CD4-positive, alpha-beta T cell (primary cell): ENCODE data around the gene PTOV1. TPM values are rescaled to one million over a fixed set of nuclear protein-coding genes. Genes with fewer than 3 reads are reported as not detected.

ENCODE experiments used
- ATAC-seq: fragments of 200-7000 bp; cut with Tn5 transposase; one replicate; pipeline ENCODE4 v1.10.0; 2022; ENCODE audit warnings: mild to moderate bottlenecking; ENCODE audit not compliant: poor library complexity
- CTCF ChIA-PET: fragments of 350-600 bp; sonication (Branson Sonifier 250); formaldehyde crosslinking; loops from one replicate; lab custom pipeline; 2021; ENCODE audit warnings: antibody characterized with exemption, inconsistent platforms; lab: Charles Lee
- POLR2A ChIA-PET: fragments of 350-600 bp; sonication (Branson Sonifier 250); formaldehyde crosslinking; loops from one replicate; lab custom pipeline; 2021; ENCODE audit warnings: antibody characterized with exemption, inconsistent platforms; lab: Charles Lee
- DNase-seq, 14 experiments: peaks; one replicate each; pipeline ENCODE4 v3.0.0-alpha.2; 2013 to 2020; ENCODE audit warnings: mixed read lengths in 2 of 14
- H3K27ac ChIP-seq, 2 donors: one replicate each; pipeline versions ENCODE4 v1.5.1 to v1.7.0; 2013; ENCODE audit warnings: low read length in 2 of 2, low read depth in 1 of 2, mild to moderate bottlenecking in 1 of 2
- H3K27me3 ChIP-seq, 2 experiments: 1 replicate in 1 of 2; 2 replicates in 1 of 2; pipeline versions ENCODE4 v1.6.1 to v1.7.0; 2013; ENCODE audit warnings: low read length in 2 of 2, control low read depth in 1 of 2, mild to moderate bottlenecking in 1 of 2, moderate library complexity in 1 of 2; ENCODE audit not compliant: insufficient read depth in 2 of 2, control insufficient read depth in 1 of 2
- H3K36me3 ChIP-seq: one replicate; pipeline ENCODE4 v1.6.1; 2013; ENCODE audit warnings: low read length, control low read depth; ENCODE audit not compliant: insufficient read depth
- H3K4me1 ChIP-seq: one replicate; pipeline ENCODE4 v1.6.1; 2013; ENCODE audit warnings: low read length, control low read depth; ENCODE audit not compliant: insufficient read depth
- H3K4me3 ChIP-seq: one replicate; pipeline ENCODE4 v1.5.1; 2013; ENCODE audit warnings: mild to moderate bottlenecking, low read length, moderate library complexity
- H3K9me3 ChIP-seq, 2 experiments: 1 replicate in 1 of 2; 2 replicates in 1 of 2; pipeline versions ENCODE4 v1.6.1 to v1.7.0; 2013; ENCODE audit warnings: low read length in 2 of 2, mild to moderate bottlenecking in 2 of 2, control low read depth in 1 of 2, moderate library complexity in 1 of 2; ENCODE audit not compliant: control insufficient read depth in 1 of 2, insufficient read depth in 1 of 2
- H3K27ac Mint-ChIP-seq: one replicate; pipeline ENCODE4 v1.8.0; 2020; ENCODE audit warnings: mixed read lengths
- H3K27me3 Mint-ChIP-seq: one replicate; pipeline ENCODE4 v1.8.0; 2021; ENCODE audit warnings: mixed read lengths
- H3K36me3 Mint-ChIP-seq: one replicate; pipeline ENCODE4 v1.8.0; 2021; ENCODE audit warnings: low read depth, mixed read lengths
- H3K4me1 Mint-ChIP-seq: one replicate; pipeline ENCODE4 v1.8.0; 2021; ENCODE audit warnings: low read depth, mixed read lengths
- H3K4me3 Mint-ChIP-seq: one replicate; pipeline ENCODE4 v1.8.0; 2020; ENCODE audit warnings: mild to moderate bottlenecking, mixed read lengths
- H3K9me3 Mint-ChIP-seq: one replicate; pipeline ENCODE4 v1.8.0; 2020; ENCODE audit warnings: mixed read lengths
- CTCF ChIP-seq: fragments of 200-600 bp; IDR thresholded peaks from one replicate; pipeline ENCODE4 v1.8.0; 2022; ENCODE audit warnings: antibody characterized with exemption, mild to moderate bottlenecking
- intact Hi-C, 2 experiments: fragments of 100-400 bp; cut with DNase I in 1 of 2; cut with micrococcal nuclease in 1 of 2; formaldehyde crosslinking; loops; one replicate each; pipeline versions ENCODE4 v1.15.1 to v1.9.0; 2023 to 2025; cut with DNase I, micrococcal nuclease
- microRNA-seq: library from miRNA; unstranded; fragments of <30 nt; microRNA quantifications from one replicate; pipeline ENCODE4 v1.2.0, GENCODE V29; 2021; ENCODE audit warnings: borderline microRNAs expressed, borderline replicate concordance
- total RNA-seq, 174 experiments: library from RNA in 2 of 174; stranded (reverse) in 2 of 174; gene quantifications; one replicate each; pipeline ENCODE4 v1.2.3 and lab custom pipeline; 2021 to 2026

Gene PTOV1
- total RNA-seq, 2 experiments from 2014 or later = 127 to 134 TPM

DNA sequence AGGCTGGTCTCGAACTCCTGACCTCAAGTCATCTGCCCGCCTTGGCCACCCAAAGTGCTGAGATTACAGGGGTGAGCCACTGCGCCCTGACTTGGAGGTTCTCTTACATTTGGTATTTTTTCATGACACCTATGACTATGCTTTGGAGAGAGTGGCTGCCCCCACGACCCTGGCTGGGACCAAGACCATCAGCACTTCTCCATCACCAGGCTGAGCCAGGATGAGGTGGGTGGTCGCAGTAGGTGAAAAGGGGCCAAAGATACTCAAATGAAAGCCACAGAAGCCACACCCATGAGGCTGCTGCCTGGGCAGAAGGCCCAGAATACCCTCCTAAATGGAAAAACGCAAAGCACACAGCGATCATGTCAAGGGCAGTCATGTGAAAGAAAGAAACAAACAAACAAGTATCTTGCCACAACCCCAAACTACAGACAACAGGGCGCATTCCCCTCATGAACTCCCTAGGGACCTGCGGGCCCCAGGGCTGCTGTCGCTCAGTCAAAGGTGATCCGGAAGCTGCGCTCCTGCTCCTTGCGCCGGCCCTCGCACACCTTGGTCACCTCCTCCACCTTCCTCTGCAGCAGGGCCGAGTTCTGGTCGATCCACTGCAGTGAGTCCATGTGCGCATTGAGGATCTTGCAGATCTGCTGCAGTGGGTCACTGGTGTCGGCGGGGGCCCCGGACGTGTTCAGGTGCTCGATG lies 56.9 kb downstream of the PTOV1 start:
- intact Hi-C loops = no loop called here
- peaks cover 40% of the 10 kb centered on the region for H3K36me3 Mint-ChIP-seq
- Histone ChIP-seq H3K36me3 (peaks cover 40% of the 10 kb centered on the region), H3K4me1 (peaks cover 17% of the 10 kb centered on the region), H3K27me3 (no peaks in the 10 kb centered on the region), H3K9me3 (no peaks in the 10 kb centered on the region), H3K27ac (no peak overlapping the region), H3K4me3 (no peak overlapping the region)
- DNase-seq (no peak), ATAC-seq (no peak)
- ChIA-PET POLR2A (no interaction called here), CTCF (interaction anchor here (2.1 kb wide), 1 partner anchor 18 kb away, joined by 5 read pairs; no protein-coding TSS in a partner anchor)
- no peaks in the 10 kb centered on the region for H3K27me3 Mint-ChIP-seq
- H3K4me1 Mint-ChIP-seq = peaks cover 19% of the 10 kb centered on the region
- H3K27ac Mint-ChIP-seq = no peak overlapping the region
- no peak overlapping the region for H3K4me3 Mint-ChIP-seq
- H3K9me3 Mint-ChIP-seq = no peaks in the 10 kb centered on the region
- TF ChIP-seq CTCF = no peak

- ChIA-PET CTCF (no interaction called here), POLR2A (no interaction called here)
- TF ChIP-seq CTCF = no peak
- peaks cover 23% of the 10 kb centered on the region for H3K4me1 Mint-ChIP-seq
- no peaks in the 10 kb centered on the region for H3K27me3 Mint-ChIP-seq
- H3K36me3 Mint-ChIP-seq = peaks cover 49% of the 10 kb centered on the region
- H3K4me3 ChIP-seq = no peak overlapping the region
- no peaks in the 10 kb centered on the region for H3K9me3 ChIP-seq
- no peak overlapping the region for H3K27ac Mint-ChIP-seq
- H3K27me3 ChIP-seq = no peaks in the 10 kb centered on the region
- no peaks in the 10 kb centered on the region for H3K9me3 Mint-ChIP-seq
- intact Hi-C loops = no loop called here
- peaks cover 19% of the 10 kb centered on the region for H3K4me1 ChIP-seq
- DNase-seq = no peak
- no peak overlapping the region for H3K27ac ChIP-seq
- H3K36me3 ChIP-seq = peaks cover 48% of the 10 kb centered on the region
- H3K4me3 Mint-ChIP-seq = no peak overlapping the region
- ATAC-seq = no peak
Measured at GRCh38 chr19:49908480-49909420, 57.8 kb downstream of the PTOV1 start.

GRCh38 chr19:49910179-49910578 lies 59.2 kb downstream of the PTOV1 start:
- ChIA-PET POLR2A (no interaction called here), CTCF (no interaction called here)
- Mint-ChIP-seq H3K9me3 (no peaks in the 10 kb centered on the region), H3K36me3 (peaks cover 60% of the 10 kb centered on the region), H3K27me3 (no peaks in the 10 kb centered on the region), H3K4me1 (peaks cover 26% of the 10 kb centered on the region), H3K27ac (no peak overlapping the region), H3K4me3 (no peak overlapping the region)
- no peak overlapping the region for H3K4me3 ChIP-seq
- ATAC-seq (no peak), DNase-seq (no peak)
- H3K27me3 ChIP-seq = no peaks in the 10 kb centered on the region
- TF ChIP-seq CTCF = no peak
- H3K4me1 ChIP-seq = peaks cover 19% of the 10 kb centered on the region
- intact Hi-C loops = no loop called here
- H3K27ac ChIP-seq = no peak overlapping the region
- H3K9me3 ChIP-seq = no peaks in the 10 kb centered on the region
- peaks cover 59% of the 10 kb centered on the region for H3K36me3 ChIP-seq

Small RNA genes lying within 50 kb of the gene (microRNA-seq; reads per million reads assigned to microRNA genes)
- 0.81 reads per million for gene MIR4749
- gene MIR4750 = not detected
- gene MIR6800 = not detected

Other genes starting within 250 kb of the PTOV1 start
- gene RRAS, start 211.0 kb upstream of the PTOV1 start, total RNA-seq = 1 to 10 TPM; 4.2 to 4.7 TPM
- 10 to 100 TPM; 30.6 to 34.8 TPM for gene SCAF1, start 208.9 kb upstream of the PTOV1 start, total RNA-seq
- 100 to 1,000 TPM; 109 to 119 TPM for gene IRF3, start 185.3 kb upstream of the PTOV1 start, total RNA-seq
- gene BCL2L12, start 185.2 kb upstream of the PTOV1 start, total RNA-seq = 10 to 100 TPM in 1 of 2 experiments, 1 to 10 TPM in 1; 9.9 to 11.3 TPM
- 10 to 100 TPM; 41.5 to 46.4 TPM for gene PRMT1, start 173.9 kb upstream of the PTOV1 start, total RNA-seq
- 1 to 10 TPM; 2.1 to 2.5 TPM for gene ADM5, start 161.6 kb upstream of the PTOV1 start, total RNA-seq
- gene CPT1C, start 160.0 kb upstream of the PTOV1 start, total RNA-seq = under 1 TPM; 0.47 to 0.59 TPM
- 1 to 10 TPM; 2.1 to 2.9 TPM for gene TSKS, start 87.9 kb upstream of the PTOV1 start, total RNA-seq
- gene AP2A1, start 84.2 kb upstream of the PTOV1 start, total RNA-seq = 10 to 100 TPM; 28.2 to 28.9 TPM
- gene FUZ, start 37.9 kb upstream of the PTOV1 start, total RNA-seq = 10 to 100 TPM; 14.9 to 15.2 TPM
- gene MED25, start 32.9 kb upstream of the PTOV1 start, total RNA-seq = 10 to 100 TPM; 67.2 to 67.8 TPM
- 10 to 100 TPM; 96.1 to 98.1 TPM for gene PNKP, start 16.4 kb downstream of the PTOV1 start, total RNA-seq
- 10 to 100 TPM; 15.1 to 15.8 TPM for gene AKT1S1, start 26.2 kb downstream of the PTOV1 start, total RNA-seq
- 10 to 100 TPM; 35.5 to 35.8 TPM for gene TBC1D17, start 26.5 kb downstream of the PTOV1 start, total RNA-seq
- 1 to 10 TPM; 4.7 to 5.4 TPM for gene IL4I1, start 45.7 kb downstream of the PTOV1 start, total RNA-seq
- gene ATF5, start 78.0 kb downstream of the PTOV1 start, total RNA-seq = 10 to 100 TPM; 16.3 to 19.1 TPM
- gene NUP62, start 78.3 kb downstream of the PTOV1 start, total RNA-seq = 10 to 100 TPM; 19.2 to 21.7 TPM
- gene SIGLEC11, start 110.0 kb downstream of the PTOV1 start, total RNA-seq = under 1 TPM in 1 of 2 experiments, not detected in 1; 0.08 TPM
- 10 to 100 TPM; 65.1 to 65.4 TPM for gene VRK3, start 174.2 kb downstream of the PTOV1 start, total RNA-seq
- 1 to 10 TPM; 2.6 to 2.8 TPM for gene ZNF473, start 174.8 kb downstream of the PTOV1 start, total RNA-seq